Stomach (tissue), 9 donors: ENCODE data around the gene APP. TPM values are rescaled to one million over a fixed set of nuclear protein-coding genes. Genes with fewer than 3 reads are reported as not detected.

ENCODE experiments used
- DNase-seq, 2 donors: peaks; one replicate each; pipeline versions ENCODE4 v3.0.0 to v3.0.0-alpha.2; 2013 to 2019
- H3K27ac ChIP-seq, 5 donors: fragments of 200-600 bp in 4 of 5; sonication (generic) in 4 of 5; one replicate each; pipeline ENCODE4 v1.5.1; 2013 to 2019; ENCODE audit warnings: mild to moderate bottlenecking in 1 of 5, moderate library complexity in 1 of 5
- H3K27me3 ChIP-seq, 3 donors: fragments of 200-600 bp; sonication (generic); one replicate each; pipeline ENCODE4 v1.5.1; 2017 to 2019; ENCODE audit warnings: mixed run types in 1 of 3
- H3K36me3 ChIP-seq, 4 donors: fragments of 200-600 bp; sonication (generic); 1 replicate in 3 of 4; 2 replicates in 1 of 4; pipeline ENCODE4 v1.5.1; 2016 to 2019
- H3K4me1 ChIP-seq, 4 donors: fragments of 200-600 bp; sonication (generic); one replicate each; pipeline ENCODE4 v1.5.1; 2016 to 2019
- H3K4me3 ChIP-seq, 4 donors: fragments of 200-600 bp; sonication (generic) in 3 of 4; one replicate each; pipeline ENCODE4 v1.5.1; 2016 to 2019; ENCODE audit warnings: mild to moderate bottlenecking in 1 of 4
- H3K9me3 ChIP-seq, 4 donors: fragments of 200-600 bp; sonication (generic); one replicate each; pipeline ENCODE4 v1.5.1; 2016 to 2019
- CTCF ChIP-seq, 7 experiments: fragments of 450-650 bp in 4 of 7; fragments of 200-600 bp in 3 of 7; sonication (generic) in 3 of 7; IDR thresholded peaks; one replicate each; pipeline ENCODE4 v1.5.1; 2016 to 2019; ENCODE audit warnings: antibody characterized with exemption in 7 of 7, control low read depth in 2 of 7, mild to moderate bottlenecking in 1 of 7
- EP300 ChIP-seq: sonication (generic); formaldehyde crosslinking; IDR thresholded peaks from one replicate; pipeline ENCODE4 v1.6.1; 2017; ENCODE audit warnings: antibody characterized with exemption
- POLR2A ChIP-seq, 4 donors: fragments of 450-650 bp; IDR thresholded peaks; one replicate each; pipeline ENCODE4 v1.6.1; 2016; ENCODE audit warnings: antibody characterized with exemption in 4 of 4, control low read depth in 2 of 4, mild to moderate bottlenecking in 1 of 4, moderate library complexity in 1 of 4
- POLR2AphosphoS5 ChIP-seq, 3 donors: sonication (generic); formaldehyde crosslinking; IDR thresholded peaks; one replicate each; pipeline ENCODE4 v1.6.1; 2016; ENCODE audit warnings: antibody characterized with exemption in 3 of 3
- WGBS, 5 donors: extraction: QIAGEN DNeasy Blood & Tissue Kit in 3 of 5; methylation state at CpG; one replicate each; pipeline versions ENCODE4 v1.1.5 to v1.1.7; 2013 to 2018; 5-methylcytosine and 5-hydroxymethylcytosine counted together
- intact Hi-C: fragments of 100-400 bp; cut with DNase I; formaldehyde crosslinking; loops from one replicate; pipeline ENCODE4 v1.15.1; 2023; ENCODE audit warnings: low total_unique reads
- polyA plus RNA-seq, 3 donors: library from polyadenylated mRNA; stranded (reverse); fragments of 200-250 nt; gene quantifications; one replicate each; pipeline ENCODE4 v1.2.3, GENCODE V29; 2013
- total RNA-seq, 5 donors: library from RNA; depleted of rRNA; stranded (reverse); fragments of >200 nt; gene quantifications; one replicate each; pipeline versions ENCODE4 v1.1.0 to v1.2.3, GENCODE V29; 2014 to 2016
- donor health status: healthy with polysubstance abuse.
- donor health status: Bipolar disorder and iron deficiency.
- donor health status: healthy.

Gene APP
- total and polyA plus RNA-seq, 8 donors = 41.2 to 408 (median 200) TPM

- 0 to 1% (median 1%) methylated on average over 44 to 80 of the region's 80 CpGs for WGBS, 5 donors
- Histone ChIP-seq H3K9me3 (no peaks in the 10 kb centered on the region), H3K36me3 (no peaks in the 10 kb centered on the region), H3K4me1 (peaks cover 15 to 52% (median 38%) of the 10 kb centered on the region in 4 donors), H3K4me3 (peak overlapping the region; percentile 89 to 97 (median 93)), H3K27ac (peak overlapping the region; percentile 77 to 92 (median 91)), H3K27me3 (no peaks in the 10 kb centered on the region)
- intact Hi-C loops = loop anchor here (5.0 kb wide), 1 partner anchor 288 kb away; no protein-coding TSS in a partner anchor
- TF ChIP-seq EP300 = no peak
- peak in 1 of 3 donors; percentile 31 for TF ChIP-seq POLR2AphosphoS5 (IDR thresholded peaks at IDR 0.05)
- no peak for TF ChIP-seq POLR2A (IDR thresholded peaks at IDR 0.05)
- peak; percentile 62 to 85 for DNase-seq
These were observed 729 bp downstream of the APP start for GRCh38 chr21:26169611-26170470.

DNA sequence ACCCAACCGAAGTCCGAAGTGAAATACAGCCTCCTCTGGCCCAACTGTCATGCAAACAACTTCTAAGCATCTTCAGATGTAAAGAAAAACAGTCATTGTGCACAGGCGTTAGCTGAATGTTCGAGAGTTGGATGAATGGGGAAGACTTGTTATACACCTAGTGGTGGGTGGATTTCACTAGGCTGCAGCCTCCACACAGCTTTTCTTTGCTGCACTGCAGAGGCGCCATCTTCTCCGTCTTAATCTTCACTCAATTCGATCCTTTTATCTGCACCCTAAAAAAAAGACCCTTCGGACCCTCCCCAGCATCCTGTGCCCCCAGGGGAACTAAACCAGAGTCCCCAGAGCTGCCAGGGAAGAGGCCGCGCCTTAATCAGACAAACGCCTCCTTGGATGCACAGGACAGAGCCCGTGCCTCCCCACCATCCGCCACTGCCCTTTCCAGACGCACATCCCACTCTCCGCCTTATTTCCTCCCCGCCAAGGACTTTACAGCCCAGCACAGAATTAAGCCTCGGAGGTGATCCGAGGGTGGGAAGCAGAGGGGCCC, 1.4 kb downstream of the APP start:
- TF ChIP-seq POLR2AphosphoS5 (IDR thresholded peaks at IDR 0.05) (peak; percentile 8 to 29 (median 16)), EP300 (no peak), POLR2A (IDR thresholded peaks at IDR 0.05) (no peak), CTCF (IDR thresholded peaks at IDR 0.05) (peak in 4 of 7 experiments; percentile 14 to 44 (median 32))

GRCh38 chr21:26168371-26168770, 2.2 kb downstream of the APP start:
- WGBS, 5 donors = 47 to 60% (median 53%) methylated on average over 4 of the region's 4 CpGs
- Histone ChIP-seq H3K4me3 (peak overlapping the region in 3 of 4 donors; percentile 2 to 94 (median 92)), H3K4me1 (peaks cover 22 to 62% (median 44%) of the 10 kb centered on the region in 4 donors), H3K9me3 (no peaks in the 10 kb centered on the region), H3K36me3 (no peaks in the 10 kb centered on the region), H3K27me3 (no peaks in the 10 kb centered on the region), H3K27ac (peak overlapping the region in 3 of 5 donors; percentile 17 to 92 (median 92))
- intact Hi-C loops = no loop called here
- TF ChIP-seq EP300 (no peak), POLR2AphosphoS5 (IDR thresholded peaks at IDR 0.05) (no peak), POLR2A (IDR thresholded peaks at IDR 0.05) (no peak), CTCF (IDR thresholded peaks at IDR 0.05) (no peak)
- no peak for DNase-seq

More for the DNA sequence above, 1.4 kb downstream of the APP start:
- Histone ChIP-seq H3K4me1 (peaks cover 18 to 57% (median 40%) of the 10 kb centered on the region in 4 donors), H3K36me3 (no peaks in the 10 kb centered on the region), H3K27ac (peak overlapping the region; percentile 77 to 92 (median 91)), H3K27me3 (no peaks in the 10 kb centered on the region), H3K4me3 (peak overlapping the region; percentile 89 to 97 (median 93)), H3K9me3 (no peaks in the 10 kb centered on the region)
- peak; percentile 51 to 87 for DNase-seq
- WGBS, 5 donors = 0 to 2% (median 1%) methylated on average over 15 to 18 of the region's 18 CpGs
- intact Hi-C loops = no loop called here

DNA sequence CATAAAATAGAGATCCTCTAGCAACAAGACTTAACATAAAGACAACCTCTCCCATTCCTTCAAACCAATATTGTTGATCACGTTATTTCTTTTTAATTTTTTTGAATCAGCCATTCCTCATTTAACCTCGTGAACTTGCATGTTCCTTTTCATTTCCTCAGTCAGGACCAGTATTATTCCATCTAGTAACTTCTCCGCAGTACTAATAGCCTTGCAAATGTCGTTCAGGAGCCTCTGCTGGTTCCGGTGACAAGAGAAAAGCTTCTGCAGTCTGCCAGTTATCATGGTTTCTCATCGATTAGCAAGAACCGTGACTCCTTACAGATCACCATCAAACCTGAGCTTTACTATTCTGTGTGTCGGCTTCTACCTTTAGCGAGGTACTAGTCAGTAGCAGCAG, 3.0 kb downstream of the APP start:
- 37 to 51% (median 49%) methylated on average over 9 of the region's 9 CpGs for WGBS, 5 donors
- no peaks in the 10 kb centered on the region for H3K36me3 ChIP-seq
- no peaks in the 10 kb centered on the region for H3K27me3 ChIP-seq
- peak overlapping the region in 4 of 5 donors; percentile 17 to 92 (median 62) for H3K27ac ChIP-seq
- no peaks in the 10 kb centered on the region for H3K9me3 ChIP-seq
- peak overlapping the region in 3 of 4 donors; percentile 12 to 94 (median 92) for H3K4me3 ChIP-seq
- intact Hi-C loops = no loop called here
- peaks cover 22 to 65% (median 45%) of the 10 kb centered on the region in 4 donors for H3K4me1 ChIP-seq
- DNase-seq = no peak
- TF ChIP-seq CTCF (IDR thresholded peaks at IDR 0.05) (no peak), POLR2A (IDR thresholded peaks at IDR 0.05) (no peak), POLR2AphosphoS5 (IDR thresholded peaks at IDR 0.05) (no peak), EP300 (no peak)
